CD4-positive, alpha-beta memory T cell (primary cell): ENCODE results near the gene KLHDC7A. TPM values are rescaled to one million over a fixed set of nuclear protein-coding genes. Genes with fewer than 3 reads are reported as not detected.

ENCODE experiments used
- CTCF ChIA-PET: fragments of 350-600 bp; sonication (Branson Sonifier 250); formaldehyde crosslinking; loops from one replicate; lab custom pipeline; 2021; ENCODE audit warnings: inconsistent platforms; ENCODE audit not compliant: partially characterized antibody; lab: Charles Lee
- POLR2A ChIA-PET: fragments of 350-600 bp; sonication (Branson Sonifier 250); formaldehyde crosslinking; loops from one replicate; lab custom pipeline; 2021; ENCODE audit not compliant: partially characterized antibody; lab: Charles Lee
- DNase-seq, 5 donors: peaks; one replicate each; pipeline versions ENCODE4 v3.0.0 to v3.0.0-alpha.2; 2020 to 2022; ENCODE audit warnings: mixed read lengths in 1 of 5
- H3K27ac ChIP-seq: one replicate; pipeline ENCODE4 v1.7.0; 2013; ENCODE audit warnings: low read depth, low read length
- H3K27me3 ChIP-seq: 2 replicates; pipeline ENCODE4 v1.7.0; 2013; ENCODE audit warnings: mild to moderate bottlenecking, low read length, moderate library complexity; ENCODE audit not compliant: insufficient read depth
- H3K36me3 ChIP-seq: 2 replicates; pipeline ENCODE4 v1.7.0; 2013; ENCODE audit warnings: mild to moderate bottlenecking, low read length, moderate library complexity; ENCODE audit not compliant: insufficient read depth
- H3K4me1 ChIP-seq: 2 replicates; pipeline ENCODE4 v1.7.0; 2013; ENCODE audit warnings: mild to moderate bottlenecking, low read length, moderate library complexity; ENCODE audit not compliant: insufficient read depth
- H3K4me3 ChIP-seq, 2 donors: one replicate each; pipeline ENCODE4 v1.7.0; 2013; ENCODE audit warnings: low read length in 2 of 2, mild to moderate bottlenecking in 1 of 2
- H3K9me3 ChIP-seq, 2 donors: one replicate each; pipeline ENCODE4 v1.7.0; 2013; ENCODE audit warnings: low read length in 2 of 2, control low read depth in 1 of 2; ENCODE audit not compliant: control insufficient read depth in 1 of 2
- H3K27ac Mint-ChIP-seq, 7 donors: one replicate each; pipeline ENCODE4 v1.8.0; 2020 to 2021; ENCODE audit warnings: mixed read lengths in 7 of 7, mild to moderate bottlenecking in 6 of 7, inconsistent platforms in 3 of 7, moderate library complexity in 3 of 7
- H3K27me3 Mint-ChIP-seq, 2 donors: one replicate each; pipeline ENCODE4 v1.8.0; 2020 to 2021; ENCODE audit warnings: mixed read lengths in 2 of 2
- H3K36me3 Mint-ChIP-seq, 2 donors: one replicate each; pipeline ENCODE4 v1.8.0; 2020 to 2021; ENCODE audit warnings: mixed read lengths in 2 of 2, inconsistent platforms in 1 of 2, mild to moderate bottlenecking in 1 of 2
- H3K4me1 Mint-ChIP-seq, 4 donors: one replicate each; pipeline ENCODE4 v1.8.0; 2020 to 2021; ENCODE audit warnings: mixed read lengths in 4 of 4, mild to moderate bottlenecking in 1 of 4
- H3K4me3 Mint-ChIP-seq, 8 donors: one replicate each; pipeline ENCODE4 v1.8.0; 2020 to 2021; ENCODE audit warnings: mixed read lengths in 8 of 8, mild to moderate bottlenecking in 7 of 8, moderate library complexity in 6 of 8, inconsistent platforms in 3 of 8
- H3K9me3 Mint-ChIP-seq, 8 donors: one replicate each; pipeline ENCODE4 v1.8.0; 2020 to 2021; ENCODE audit warnings: mixed read lengths in 8 of 8, mild to moderate bottlenecking in 5 of 8, inconsistent platforms in 3 of 8, moderate library complexity in 1 of 8
- intact Hi-C: fragments of 100-400 bp; cut with micrococcal nuclease; formaldehyde crosslinking; loops from one replicate; pipeline ENCODE4 v1.15.1; 2023
- polyA plus RNA-seq, 2 donors: library from polyadenylated mRNA; unstranded; fragments of 300-500 nt; fragmentation: Illumina TruSeq; gene quantifications; one replicate each; pipeline ENCODE4 v1.2.3, GENCODE V29; 2021
- total RNA-seq, 2 experiments: library from RNA; stranded (reverse); gene quantifications; one replicate each; pipeline ENCODE4 v1.2.3, GENCODE V29; 2021

KLHDC7A gene
- total and polyA plus RNA-seq, 4 experiments from 2014 or later, result not detected

DNA sequence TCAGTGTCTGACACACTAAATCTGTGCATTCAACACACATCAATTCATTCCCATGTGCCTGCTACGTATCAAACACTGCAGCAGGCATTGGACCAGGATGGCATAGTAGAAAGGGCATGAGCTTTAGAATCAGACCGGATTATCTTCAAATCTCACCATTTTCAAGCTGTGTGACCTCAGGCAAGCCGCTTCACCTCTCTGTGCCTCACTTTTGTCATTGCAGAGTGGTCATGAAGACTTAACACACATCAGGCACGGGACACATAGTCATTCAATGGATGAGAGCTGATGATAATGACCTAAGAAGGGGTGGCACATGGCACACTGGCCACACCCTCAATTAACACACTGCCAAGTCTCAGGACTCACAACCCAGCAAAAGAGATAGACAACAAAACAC lies 46.8 kb downstream of the KLHDC7A start:
- CTCF ChIA-PET, result no interaction called here

DNA sequence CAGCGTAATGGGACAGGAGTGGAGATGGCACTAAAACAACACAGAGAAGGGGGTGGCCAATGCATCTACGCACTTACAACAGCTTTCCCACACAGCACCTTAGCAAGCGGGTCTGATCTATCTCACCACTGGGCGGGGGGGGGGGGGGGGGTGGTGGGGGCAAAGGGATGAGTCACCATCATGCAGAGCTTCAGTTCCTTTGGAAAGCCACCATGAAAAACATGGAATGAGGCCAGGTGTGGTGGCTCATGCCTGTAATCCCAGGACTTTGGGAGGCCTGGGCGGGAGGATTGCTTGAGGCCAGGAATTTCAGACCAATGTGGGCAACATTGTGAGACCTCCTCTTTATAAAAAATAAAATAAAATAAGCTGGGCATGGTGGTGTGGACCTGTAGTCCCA lies 47.2 kb downstream of the KLHDC7A start:
- no peak for DNase-seq
- Histone ChIP-seq H3K4me3 (no peak overlapping the region), H3K27me3 (no peaks in the 10 kb centered on the region), H3K36me3 (no peaks in the 10 kb centered on the region), H3K27ac (no peak overlapping the region), H3K4me1 (no peaks in the 10 kb centered on the region), H3K9me3 (no peaks in the 10 kb centered on the region)
- H3K9me3 Mint-ChIP-seq, result peaks cover 0 to 2% (median 0%) of the 10 kb centered on the region in 8 donors
- POLR2A ChIA-PET, result no interaction called here
- H3K27me3 Mint-ChIP-seq, result peaks cover 11 to 18% of the 10 kb centered on the region in 2 donors
- intact Hi-C loops, result no loop called here
- no peak overlapping the region for H3K27ac Mint-ChIP-seq
- CTCF ChIA-PET, result no interaction called here
- H3K4me3 Mint-ChIP-seq, result no peak overlapping the region
- H3K4me1 Mint-ChIP-seq, result no peaks in the 10 kb centered on the region
- no peaks in the 10 kb centered on the region for H3K36me3 Mint-ChIP-seq

More for the DNA sequence above, 46.8 kb downstream of the KLHDC7A start:
- H3K4me3 ChIP-seq, result no peak overlapping the region
- peaks cover 0 to 2% (median 0%) of the 10 kb centered on the region in 8 donors for H3K9me3 Mint-ChIP-seq
- POLR2A ChIA-PET, result no interaction called here
- H3K27me3 Mint-ChIP-seq, result peaks cover 10 to 18% of the 10 kb centered on the region in 2 donors
- no peak overlapping the region for H3K4me3 Mint-ChIP-seq
- DNase-seq, result no peak
- no peaks in the 10 kb centered on the region for H3K36me3 ChIP-seq
- H3K4me1 ChIP-seq, result no peaks in the 10 kb centered on the region
- no peaks in the 10 kb centered on the region for H3K9me3 ChIP-seq
- H3K27ac ChIP-seq, result no peak overlapping the region
- intact Hi-C loops, result no loop called here
- no peaks in the 10 kb centered on the region for H3K36me3 Mint-ChIP-seq
- no peaks in the 10 kb centered on the region for H3K4me1 Mint-ChIP-seq
- no peak overlapping the region for H3K27ac Mint-ChIP-seq
- H3K27me3 ChIP-seq, result no peaks in the 10 kb centered on the region

DNA sequence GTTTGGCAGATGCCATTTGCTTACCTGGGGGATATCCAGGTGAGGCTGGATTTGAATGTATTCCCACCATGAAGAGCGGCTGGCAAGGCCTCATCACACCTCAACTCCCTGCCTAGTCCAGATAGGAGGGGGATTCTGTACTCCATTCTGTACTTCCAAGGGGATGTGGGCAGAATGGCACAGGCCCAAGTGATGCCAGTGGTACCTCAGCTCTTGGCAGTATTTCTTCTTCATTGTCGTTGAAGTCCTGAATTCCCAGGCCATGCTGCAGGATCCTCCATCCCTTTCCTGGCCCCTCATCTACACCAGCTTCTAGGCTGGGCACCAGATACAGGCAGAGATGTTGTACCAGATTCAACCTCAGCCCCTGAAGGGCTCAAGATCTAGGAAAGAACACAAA lies 47.9 kb downstream of the KLHDC7A start:
- CTCF ChIA-PET, result no interaction called here
- H3K27ac Mint-ChIP-seq, result no peak overlapping the region
- Histone ChIP-seq H3K9me3 (no peaks in the 10 kb centered on the region), H3K4me1 (no peaks in the 10 kb centered on the region), H3K36me3 (no peaks in the 10 kb centered on the region), H3K27ac (no peak overlapping the region), H3K4me3 (no peak overlapping the region), H3K27me3 (no peaks in the 10 kb centered on the region)
- POLR2A ChIA-PET, result no interaction called here
- no peaks in the 10 kb centered on the region for H3K4me1 Mint-ChIP-seq
- peaks cover 0 to 2% (median 0%) of the 10 kb centered on the region in 8 donors for H3K9me3 Mint-ChIP-seq
- no peaks in the 10 kb centered on the region for H3K36me3 Mint-ChIP-seq
- intact Hi-C loops, result no loop called here
- H3K4me3 Mint-ChIP-seq, result no peak overlapping the region
- DNase-seq, result no peak
- H3K27me3 Mint-ChIP-seq, result peaks cover 11 to 18% of the 10 kb centered on the region in 2 donors

DNA sequence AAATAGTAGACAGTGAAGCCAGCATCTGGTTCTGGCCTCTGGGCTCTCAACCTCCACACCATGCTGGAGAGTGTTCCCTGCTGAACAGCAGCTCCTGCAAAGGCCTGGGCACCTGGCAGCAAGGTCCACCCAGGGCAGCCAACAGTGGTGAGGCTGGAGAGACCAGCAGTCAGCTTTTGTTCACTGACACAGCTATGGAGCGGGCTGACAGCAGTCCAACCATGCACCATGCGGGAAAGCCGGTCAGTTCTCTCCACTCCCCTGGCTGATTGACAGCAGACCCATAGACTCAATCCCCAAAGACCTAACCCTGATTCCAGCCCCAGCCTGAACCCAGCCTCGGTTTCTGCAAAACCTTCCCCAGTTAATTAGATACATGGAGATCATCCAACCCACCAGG lies 49.0 kb downstream of the KLHDC7A start:
- no peaks in the 10 kb centered on the region for H3K27me3 ChIP-seq
- Mint-ChIP-seq H3K27ac (no peak overlapping the region), H3K9me3 (peaks cover 0 to 2% (median 0%) of the 10 kb centered on the region in 8 donors), H3K36me3 (no peaks in the 10 kb centered on the region), H3K27me3 (peaks cover 11 to 21% of the 10 kb centered on the region in 2 donors), H3K4me3 (no peak overlapping the region), H3K4me1 (no peaks in the 10 kb centered on the region)
- no peaks in the 10 kb centered on the region for H3K4me1 ChIP-seq
- ChIA-PET CTCF (no interaction called here), POLR2A (no interaction called here)
- H3K36me3 ChIP-seq, result no peaks in the 10 kb centered on the region
- intact Hi-C loops, result no loop called here
- no peak overlapping the region for H3K4me3 ChIP-seq
- no peaks in the 10 kb centered on the region for H3K9me3 ChIP-seq
- H3K27ac ChIP-seq, result no peak overlapping the region
- DNase-seq, result no peak

DNA sequence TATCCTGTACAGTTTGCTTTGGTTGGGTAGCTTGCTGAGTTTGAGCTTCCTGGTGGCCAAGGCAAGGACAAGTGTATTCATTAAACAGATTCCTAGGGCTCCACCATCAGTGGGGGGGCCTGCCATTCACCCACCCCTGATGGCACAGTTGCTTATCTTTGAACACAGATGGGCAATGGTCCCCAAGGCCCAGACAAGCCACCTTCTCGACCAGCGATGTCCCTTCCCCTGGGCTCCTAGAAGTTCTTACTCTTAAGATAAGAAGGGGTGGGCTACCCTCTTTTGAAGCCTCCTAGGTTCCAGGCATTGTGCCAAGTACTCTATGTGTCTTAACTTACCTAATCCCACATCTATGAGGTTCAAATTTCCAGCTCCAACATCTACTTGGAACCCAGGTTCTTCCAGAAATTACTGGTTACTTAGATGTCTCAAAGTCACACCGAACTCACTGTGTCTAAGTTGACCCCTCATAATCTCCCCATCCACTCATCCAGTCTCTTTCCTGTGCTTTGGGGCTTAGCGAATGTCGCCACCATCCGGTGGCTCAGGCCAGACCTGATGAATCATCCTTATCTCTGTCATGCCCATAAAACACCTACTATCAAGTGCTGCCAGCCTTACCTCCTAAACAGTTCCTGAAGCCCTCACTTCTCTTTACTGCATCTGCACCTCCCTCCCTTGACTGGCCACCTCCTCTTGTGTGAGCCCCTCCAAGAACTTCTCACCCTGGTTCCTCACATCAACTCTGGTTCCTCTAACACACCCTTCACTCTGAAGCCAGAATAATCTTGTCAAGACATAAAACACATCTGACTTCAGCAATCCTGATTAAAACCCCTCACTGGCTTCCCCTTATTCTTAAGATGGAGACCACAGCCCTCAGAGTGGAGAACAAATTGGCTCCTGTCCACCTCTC lies 50.1 kb downstream of the KLHDC7A start:
- Histone ChIP-seq H3K4me1 (no peaks in the 10 kb centered on the region), H3K27ac (no peak overlapping the region), H3K36me3 (no peaks in the 10 kb centered on the region), H3K27me3 (no peaks in the 10 kb centered on the region), H3K4me3 (no peak overlapping the region), H3K9me3 (no peaks in the 10 kb centered on the region)
- no peaks in the 10 kb centered on the region for H3K4me1 Mint-ChIP-seq
- no peak for DNase-seq
- ChIA-PET CTCF (no interaction called here), POLR2A (no interaction called here)
- H3K27ac Mint-ChIP-seq, result no peak overlapping the region
- H3K27me3 Mint-ChIP-seq, result peaks cover 11 to 18% of the 10 kb centered on the region in 2 donors
- intact Hi-C loops, result no loop called here
- peaks cover 0 to 2% (median 0%) of the 10 kb centered on the region in 8 donors for H3K9me3 Mint-ChIP-seq
- no peak overlapping the region for H3K4me3 Mint-ChIP-seq
- no peaks in the 10 kb centered on the region for H3K36me3 Mint-ChIP-seq

DNA sequence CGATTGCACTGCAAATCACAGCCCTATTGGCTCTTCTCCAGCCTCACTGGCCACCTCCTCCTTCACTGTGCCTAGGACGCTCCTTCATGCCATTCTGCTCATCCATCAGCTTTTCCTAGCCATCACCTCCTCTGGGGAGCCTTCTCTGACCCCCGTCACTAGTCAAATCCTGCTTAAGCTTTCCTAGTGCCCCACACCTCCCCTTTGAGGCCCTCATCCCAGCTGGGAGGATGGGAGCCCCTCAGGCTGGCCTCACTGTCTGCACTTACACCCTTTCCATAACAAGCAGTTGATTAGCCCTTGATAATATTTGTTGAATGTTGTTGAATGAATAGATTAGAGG lies 50.7 kb downstream of the KLHDC7A start:
- Mint-ChIP-seq H3K27me3 (peaks cover 11 to 21% of the 10 kb centered on the region in 2 donors), H3K4me1 (no peaks in the 10 kb centered on the region), H3K9me3 (peaks cover 0 to 2% (median 0%) of the 10 kb centered on the region in 8 donors), H3K4me3 (no peak overlapping the region), H3K27ac (no peak overlapping the region), H3K36me3 (no peaks in the 10 kb centered on the region)
- Histone ChIP-seq H3K27ac (no peak overlapping the region), H3K9me3 (no peaks in the 10 kb centered on the region), H3K27me3 (no peaks in the 10 kb centered on the region), H3K4me1 (no peaks in the 10 kb centered on the region), H3K36me3 (no peaks in the 10 kb centered on the region), H3K4me3 (no peak overlapping the region)
- ChIA-PET CTCF (no interaction called here), POLR2A (no interaction called here)
- DNase-seq, result no peak
- intact Hi-C loops, result no loop called here

DNA sequence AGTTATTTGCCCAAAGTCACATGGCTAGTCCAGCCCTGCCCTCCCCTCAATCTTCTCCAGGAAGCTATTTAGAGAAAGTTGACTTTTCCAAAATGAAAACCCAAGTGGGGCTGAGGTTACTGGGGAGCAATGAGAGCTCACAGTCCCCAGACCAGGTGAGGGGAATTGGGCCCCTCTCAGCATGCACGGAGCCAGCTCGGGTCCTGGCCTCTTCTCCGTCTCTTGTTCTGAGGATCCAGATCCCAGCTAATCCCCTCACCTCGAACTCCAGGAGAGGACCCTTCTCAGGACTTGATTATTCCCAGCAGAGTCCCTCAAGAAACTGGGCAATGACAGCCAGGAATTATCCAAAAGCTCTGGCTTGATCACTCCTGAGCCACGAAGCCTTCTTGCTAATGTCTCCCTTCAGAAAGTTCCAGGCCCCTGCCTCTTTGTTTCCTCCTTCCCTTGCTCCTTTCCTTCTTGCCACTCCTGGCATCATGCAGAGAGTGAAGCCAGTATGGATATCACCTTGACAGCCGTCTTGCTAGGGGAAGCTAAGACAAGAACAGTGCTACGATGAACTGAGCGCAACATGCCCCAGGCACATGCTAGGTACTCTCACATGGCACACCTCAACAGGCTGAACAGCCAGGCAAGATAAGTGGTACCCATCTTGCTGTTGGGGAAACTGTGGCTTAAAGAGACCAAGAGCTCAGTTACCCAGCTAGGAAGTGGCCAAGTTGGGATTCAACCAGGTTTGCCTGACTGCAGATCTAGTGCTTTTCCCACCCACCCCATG lies 51.9 kb downstream of the KLHDC7A start:
- H3K4me1 Mint-ChIP-seq, result no peaks in the 10 kb centered on the region
- no peaks in the 10 kb centered on the region for H3K36me3 Mint-ChIP-seq
- ChIA-PET POLR2A (no interaction called here), CTCF (interaction anchor here (1.3 kb wide), 1 partner anchor 148 kb away, joined by 3 read pairs; no protein-coding TSS in a partner anchor)
- H3K36me3 ChIP-seq, result no peaks in the 10 kb centered on the region
- H3K27me3 Mint-ChIP-seq, result peaks cover 15 to 23% of the 10 kb centered on the region in 2 donors
- H3K9me3 ChIP-seq, result no peaks in the 10 kb centered on the region
- no peak overlapping the region for H3K4me3 ChIP-seq
- DNase-seq, result no peak
- intact Hi-C loops, result no loop called here
- H3K27ac Mint-ChIP-seq, result no peak overlapping the region
- H3K27ac ChIP-seq, result no peak overlapping the region
- H3K9me3 Mint-ChIP-seq, result peaks cover 0 to 2% (median 0%) of the 10 kb centered on the region in 8 donors
- H3K4me1 ChIP-seq, result no peaks in the 10 kb centered on the region
- no peaks in the 10 kb centered on the region for H3K27me3 ChIP-seq
- no peak overlapping the region for H3K4me3 Mint-ChIP-seq
